ENCODE data around the gene DSCAM. TPM values are rescaled to one million over a fixed set of nuclear protein-coding genes. Genes with fewer than 3 reads are reported as not detected.
A peak's percentile ranks its signal among the peaks of the same experiment; 100 is the strongest.

DSCAM gene
- total RNA-seq, 1 experiment from 2014 or later = 0.33 TPM

- Mint-ChIP-seq H3K4me3 (ENCODE audit: unreplicated experiment) (no peak overlapping the region), H3K9me3 (ENCODE audit: unreplicated experiment) (no peaks in the 10 kb centered on the region), H3K27me3 (ENCODE audit: insufficient read depth, unreplicated experiment) (no peaks in the 10 kb centered on the region), H3K4me1 (ENCODE audit: insufficient read depth, unreplicated experiment) (peaks cover 10% of the 10 kb centered on the region), H3K27ac (ENCODE audit: low read depth, unreplicated experiment) (no peak overlapping the region), H3K36me3 (ENCODE audit: insufficient read depth, unreplicated experiment) (no peaks in the 10 kb centered on the region)
- BruUV-seq (replicated peaks) = no TSS peak
- CTCF ChIA-PET = no interaction called here
- no peak for TF ChIP-seq CTCF (IDR thresholded peaks at IDR 0.05; ENCODE audit: unreplicated experiment)
- DNase-seq (ENCODE audit: unreplicated experiment) = peak; percentile 5
- POLR2A ChIA-PET = no interaction called here
- intact Hi-C loops (cut with micrococcal nuclease) = no loop called here
Observed at GRCh38 chr21:40049031-40049930, 797.7 kb downstream of the DSCAM start.

GRCh38 chr21:40047993-40048730, 798.8 kb downstream of the DSCAM start:
- intact Hi-C loops (cut with micrococcal nuclease) = no loop called here
- no TSS peak for BruUV-seq (replicated peaks)
- Mint-ChIP-seq H3K36me3 (ENCODE audit: insufficient read depth, unreplicated experiment) (no peaks in the 10 kb centered on the region), H3K4me1 (ENCODE audit: insufficient read depth, unreplicated experiment) (peaks cover 6% of the 10 kb centered on the region), H3K27me3 (ENCODE audit: insufficient read depth, unreplicated experiment) (no peaks in the 10 kb centered on the region), H3K27ac (ENCODE audit: low read depth, unreplicated experiment) (no peak overlapping the region), H3K4me3 (ENCODE audit: unreplicated experiment) (no peak overlapping the region), H3K9me3 (ENCODE audit: unreplicated experiment) (no peaks in the 10 kb centered on the region)
- TF ChIP-seq CTCF (IDR thresholded peaks at IDR 0.05; ENCODE audit: unreplicated experiment) = no peak
- DNase-seq (ENCODE audit: unreplicated experiment) = no peak
- POLR2A ChIA-PET = no interaction called here
- CTCF ChIA-PET = interaction anchor here (1.4 kb wide), 1 partner anchor 72 kb away, joined by 3 read pairs; no protein-coding TSS in a partner anchor

GRCh38 chr21:40047211-40047610, 799.7 kb downstream of the DSCAM start:
- Mint-ChIP-seq H3K36me3 (ENCODE audit: insufficient read depth, unreplicated experiment) (no peaks in the 10 kb centered on the region), H3K4me3 (ENCODE audit: unreplicated experiment) (no peak overlapping the region), H3K9me3 (ENCODE audit: unreplicated experiment) (no peaks in the 10 kb centered on the region), H3K27me3 (ENCODE audit: insufficient read depth, unreplicated experiment) (no peaks in the 10 kb centered on the region), H3K4me1 (ENCODE audit: insufficient read depth, unreplicated experiment) (peaks cover 6% of the 10 kb centered on the region), H3K27ac (ENCODE audit: low read depth, unreplicated experiment) (no peak overlapping the region)
- ChIA-PET POLR2A (no interaction called here), CTCF (interaction anchor here (1.4 kb wide), 1 partner anchor 73 kb away, joined by 3 read pairs; no protein-coding TSS in a partner anchor)
- no peak for DNase-seq (ENCODE audit: unreplicated experiment)
- no peak for TF ChIP-seq CTCF (IDR thresholded peaks at IDR 0.05; ENCODE audit: unreplicated experiment)
- no TSS peak for BruUV-seq (replicated peaks)
- intact Hi-C loops (cut with micrococcal nuclease) = no loop called here

- peaks cover 14% of the 10 kb centered on the region for H3K9me3 Mint-ChIP-seq (ENCODE audit: unreplicated experiment)
- H3K36me3 Mint-ChIP-seq (ENCODE audit: insufficient read depth, unreplicated experiment) = no peaks in the 10 kb centered on the region
- DNase-seq (ENCODE audit: unreplicated experiment) = no peak
- ChIA-PET POLR2A (no interaction called here), CTCF (interaction anchor here (1.1 to 1.5 kb wide), 2 partner anchors 11 to 77 kb away, joined by 4 to 5 read pairs; no protein-coding TSS in a partner anchor)
- H3K27ac Mint-ChIP-seq (ENCODE audit: low read depth, unreplicated experiment) = no peak overlapping the region
- no peaks in the 10 kb centered on the region for H3K27me3 Mint-ChIP-seq (ENCODE audit: insufficient read depth, unreplicated experiment)
- BruUV-seq (replicated peaks) = no TSS peak
- intact Hi-C loops (cut with micrococcal nuclease) = no loop called here
- no peak overlapping the region for H3K4me3 Mint-ChIP-seq (ENCODE audit: unreplicated experiment)
- H3K4me1 Mint-ChIP-seq (ENCODE audit: insufficient read depth, unreplicated experiment) = no peaks in the 10 kb centered on the region
- TF ChIP-seq CTCF (IDR thresholded peaks at IDR 0.05; ENCODE audit: unreplicated experiment) = no peak
Observed at GRCh38 chr21:40043866-40044265, 803.1 kb downstream of the DSCAM start.

All from MCF 10A (cell line).